Lung (tissue), 12 donors: ENCODE data around the gene STEAP3. TPM values are rescaled to one million over a fixed set of nuclear protein-coding genes. Genes with fewer than 3 reads are reported as not detected.

Experiments used
- ATAC-seq: fragments of 200-7000 bp; cut with Tn5 transposase; one replicate; pipeline ENCODE4 v1.9.1; 2020; ENCODE audit warnings: moderate number of reproducible peaks; ENCODE audit not compliant: insufficient read depth, low FRiP score
- DNase-seq, 3 donors: peaks; one replicate each; pipeline ENCODE4 v3.0.0-alpha.2; 2013 to 2017
- H3K27ac ChIP-seq, 2 donors: one replicate each; pipeline ENCODE4 v1.5.1; 2013; ENCODE audit warnings: mild to moderate bottlenecking in 2 of 2, moderate library complexity in 2 of 2, control low read depth in 1 of 2, inconsistent platforms in 1 of 2, low read depth in 1 of 2, low read length in 1 of 2
- H3K27me3 ChIP-seq, 3 donors: one replicate each; pipeline ENCODE4 v1.5.1; 2013; ENCODE audit warnings: low read length in 2 of 3; ENCODE audit not compliant: control insufficient read depth in 3 of 3, insufficient read depth in 3 of 3
- H3K36me3 ChIP-seq, 4 donors: one replicate each; pipeline ENCODE4 v1.5.1; 2013; ENCODE audit warnings: low read length in 4 of 4, mild to moderate bottlenecking in 1 of 4, moderate library complexity in 1 of 4; ENCODE audit not compliant: control insufficient read depth in 4 of 4, insufficient read depth in 4 of 4
- H3K4me1 ChIP-seq, 5 donors: one replicate each; pipeline ENCODE4 v1.5.1; 2013; ENCODE audit warnings: low read length in 5 of 5, mild to moderate bottlenecking in 2 of 5, moderate library complexity in 1 of 5; ENCODE audit not compliant: control insufficient read depth in 5 of 5, insufficient read depth in 5 of 5
- H3K4me3 ChIP-seq: one replicate; pipeline ENCODE4 v1.5.1; 2013; ENCODE audit warnings: mild to moderate bottlenecking, control low read depth, moderate library complexity
- H3K9ac ChIP-seq, 2 donors: one replicate each; pipeline ENCODE4 v1.5.1; 2013; ENCODE audit warnings: low read length in 2 of 2, control low read depth in 1 of 2; ENCODE audit not compliant: insufficient read depth in 1 of 2
- H3K9me3 ChIP-seq, 4 donors: one replicate each; pipeline ENCODE4 v1.5.1; 2013; ENCODE audit warnings: low read length in 3 of 4, mild to moderate bottlenecking in 1 of 4, moderate library complexity in 1 of 4; ENCODE audit not compliant: control insufficient read depth in 4 of 4, insufficient read depth in 3 of 4
- CTCF ChIP-seq: IDR thresholded peaks from 2 replicates; pipeline ENCODE4 v1.5.1; 2012; ENCODE audit warnings: mild to moderate bottlenecking; ENCODE audit errors: control extremely low read depth, extremely low read depth
- WGBS, 2 donors: extraction: QIAGEN DNeasy Blood & Tissue Kit; methylation state at CpG; one replicate each; pipeline ENCODE4 v1.1.7; 2013; 5-methylcytosine and 5-hydroxymethylcytosine counted together
- polyA plus RNA-seq, 2 donors: library from polyadenylated mRNA; stranded (reverse); fragments of 200-250 nt; gene quantifications; one replicate each; pipeline ENCODE4 v1.2.1, GENCODE V29; 2013
- total RNA-seq, 2 donors: library from RNA; depleted of rRNA in 1 of 2; stranded (reverse); fragments of >200 nt in 1 of 2; gene quantifications; one replicate each; pipeline ENCODE4 v1.2.1, GENCODE V29; 2014 to 2021
- donor health status: control.
- donor health status: control.
- donor health status: Bipolar disorder and iron deficiency.
- donor health status: healthy.
- donor health status: DM: yes; HTN: yes; CAD: no.

The STEAP3 gene
- total and polyA plus RNA-seq, 4 donors: 4.3 to 47.8 (median 20.1) TPM

- TF ChIP-seq CTCF: no peak
- no peaks in the 10 kb centered on the region for H3K27me3 ChIP-seq
- H3K4me3 ChIP-seq: no peak overlapping the region
- H3K27ac ChIP-seq: no peak overlapping the region
- H3K36me3 ChIP-seq: no peaks in the 10 kb centered on the region
- 74 to 84% methylated on average over 10 of the region's 10 CpGs for WGBS, 2 donors
- no peak overlapping the region for H3K9ac ChIP-seq
- DNase-seq (no peak), ATAC-seq (no peak)
- H3K9me3 ChIP-seq: no peaks in the 10 kb centered on the region
- H3K4me1 ChIP-seq: no peaks in the 10 kb centered on the region
Measured at GRCh38 chr2:119175517-119175916, 48.1 kb upstream of the STEAP3 start.

- ATAC-seq: no peak
- H3K9me3 ChIP-seq: no peaks in the 10 kb centered on the region
- WGBS, 2 donors: 85 to 95% methylated on average over 12 of the region's 12 CpGs
- H3K4me1 ChIP-seq: no peaks in the 10 kb centered on the region
- H3K27me3 ChIP-seq: no peaks in the 10 kb centered on the region
- H3K9ac ChIP-seq: no peak overlapping the region
- no peak overlapping the region for H3K4me3 ChIP-seq
- DNase-seq: no peak
- H3K27ac ChIP-seq: no peak overlapping the region
- no peak for TF ChIP-seq CTCF
- H3K36me3 ChIP-seq: no peaks in the 10 kb centered on the region
Measured at GRCh38 chr2:119177171-119177837, 46.3 kb upstream of the STEAP3 start.

GRCh38 chr2:119177838-119178190 lies 45.8 kb upstream of the STEAP3 start:
- DNase-seq (no peak), ATAC-seq (no peak)
- no peaks in the 10 kb centered on the region for H3K4me1 ChIP-seq
- TF ChIP-seq CTCF: no peak
- H3K36me3 ChIP-seq: no peaks in the 10 kb centered on the region
- H3K9ac ChIP-seq: no peak overlapping the region
- H3K4me3 ChIP-seq: no peak overlapping the region
- H3K9me3 ChIP-seq: no peaks in the 10 kb centered on the region
- no peak overlapping the region for H3K27ac ChIP-seq
- 52 to 67% methylated on average over 3 to 4 of the region's 4 CpGs for WGBS, 2 donors
- no peaks in the 10 kb centered on the region for H3K27me3 ChIP-seq

GRCh38 chr2:119178776-119179175 lies 44.9 kb upstream of the STEAP3 start:
- 92 to 93% methylated on average over 6 of the region's 6 CpGs for WGBS, 2 donors
- TF ChIP-seq CTCF: no peak
- ATAC-seq (no peak), DNase-seq (no peak)
- Histone ChIP-seq H3K36me3 (no peaks in the 10 kb centered on the region), H3K4me1 (no peaks in the 10 kb centered on the region), H3K9ac (no peak overlapping the region), H3K27me3 (no peaks in the 10 kb centered on the region), H3K27ac (no peak overlapping the region), H3K4me3 (no peak overlapping the region), H3K9me3 (no peaks in the 10 kb centered on the region)
